ENCODE measurements around the gene PWWP2B.

DNA sequence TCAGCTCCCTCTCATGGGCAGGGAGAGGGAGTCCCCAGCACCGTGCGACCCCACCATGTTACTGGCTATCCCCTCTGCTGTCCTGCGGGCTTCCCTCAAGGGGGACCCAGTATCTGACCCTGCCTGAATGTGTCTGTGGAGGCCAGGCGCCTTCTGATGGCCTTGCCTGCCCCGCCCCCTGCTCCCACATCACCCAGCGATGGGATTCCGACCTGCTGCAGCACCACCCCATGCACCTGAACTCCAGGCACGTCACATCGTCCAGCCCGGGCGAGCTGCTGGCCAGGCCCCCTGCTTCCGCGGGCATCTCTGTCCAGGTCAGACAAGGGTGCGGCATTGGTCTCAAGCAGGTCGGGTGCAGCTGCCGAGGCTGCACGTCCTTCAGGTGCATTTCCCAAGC lies 46.1 kb upstream of the PWWP2B start:
- TF ChIP-seq POLR2A (IDR thresholded peaks at IDR 0.05) = no peak
- TF ChIP-seq, protein P1, sequence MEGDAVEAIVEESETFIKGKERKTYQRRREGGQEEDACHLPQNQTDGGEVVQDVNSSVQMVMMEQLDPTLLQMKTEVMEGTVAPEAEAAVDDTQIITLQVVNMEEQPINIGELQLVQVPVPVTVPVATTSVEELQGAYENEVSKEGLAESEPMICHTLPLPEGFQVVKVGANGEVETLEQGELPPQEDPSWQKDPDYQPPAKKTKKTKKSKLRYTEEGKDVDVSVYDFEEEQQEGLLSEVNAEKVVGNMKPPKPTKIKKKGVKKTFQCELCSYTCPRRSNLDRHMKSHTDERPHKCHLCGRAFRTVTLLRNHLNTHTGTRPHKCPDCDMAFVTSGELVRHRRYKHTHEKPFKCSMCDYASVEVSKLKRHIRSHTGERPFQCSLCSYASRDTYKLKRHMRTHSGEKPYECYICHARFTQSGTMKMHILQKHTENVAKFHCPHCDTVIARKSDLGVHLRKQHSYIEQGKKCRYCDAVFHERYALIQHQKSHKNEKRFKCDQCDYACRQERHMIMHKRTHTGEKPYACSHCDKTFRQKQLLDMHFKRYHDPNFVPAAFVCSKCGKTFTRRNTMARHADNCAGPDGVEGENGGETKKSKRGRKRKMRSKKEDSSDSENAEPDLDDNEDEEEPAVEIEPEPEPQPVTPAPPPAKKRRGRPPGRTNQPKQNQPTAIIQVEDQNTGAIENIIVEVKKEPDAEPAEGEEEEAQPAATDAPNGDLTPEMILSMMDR (IDR thresholded peaks at IDR 0.05) = no peak

All from esophagus squamous epithelium (tissue), 4 donors.